ENCODE measurements around the gene PSORS1C1.
"Not testable (repeated sequence)": the region's sequence is repeated elsewhere in the genome, so short reads cannot be mapped to it uniquely, and the experiment has no call there.

PSORS1C1 gene

GRCh38 chr6:31180500-31180899 is 65.9 kb downstream of the PSORS1C1 start:
- no peak for DNase-seq

- not testable (repeated sequence) for DNase-seq
Observed at GRCh38 chr6:31183287-31183686, 68.7 kb downstream of the PSORS1C1 start.

GRCh38 chr6:31183859-31184258 is 69.3 kb downstream of the PSORS1C1 start:
- DNase-seq, result not testable (repeated sequence)

GRCh38 chr6:31185695-31186051 is 71.1 kb downstream of the PSORS1C1 start:
- DNase-seq, result not testable (repeated sequence)

- no peak for DNase-seq
Observed at GRCh38 chr6:31186052-31186734, 71.6 kb downstream of the PSORS1C1 start.

- no peak for DNase-seq
Observed at GRCh38 chr6:31187780-31188194, 73.2 kb downstream of the PSORS1C1 start.

- not testable (repeated sequence) for DNase-seq
Observed at GRCh38 chr6:31189223-31189622, 74.6 kb downstream of the PSORS1C1 start.
